Kidney (tissue), 14 donors: ENCODE data around the gene MAML2. TPM values are rescaled to one million over a fixed set of nuclear protein-coding genes. Genes with fewer than 3 reads are reported as not detected.

Source experiments
- DNase-seq, 5 donors: peaks; one replicate each; pipeline ENCODE4 v3.0.0-alpha.2; 2013 to 2020
- FAIRE-seq: peaks from 2 replicates; lab custom pipeline; 2012; peaks lifted over from hg19 to GRCh38; lab: Jason Lieb, UNC
- H3K27ac ChIP-seq, 2 donors: one replicate each; pipeline ENCODE4 v1.7.0; 2013; ENCODE audit warnings: low read depth in 2 of 2, low read length in 2 of 2, inconsistent platforms in 1 of 2
- H3K27me3 ChIP-seq: one replicate; pipeline ENCODE4 v1.7.1; 2013; ENCODE audit warnings: low read length, inconsistent platforms; ENCODE audit not compliant: control insufficient read depth, insufficient read depth
- H3K36me3 ChIP-seq, 3 donors: one replicate each; pipeline versions ENCODE4 v1.7.0 to v1.7.1; 2013; ENCODE audit warnings: low read length in 3 of 3, control low read depth in 1 of 3, inconsistent platforms in 1 of 3; ENCODE audit not compliant: insufficient read depth in 3 of 3, control insufficient read depth in 2 of 3
- H3K4me1 ChIP-seq, 3 donors: one replicate each; pipeline versions ENCODE4 v1.7.0 to v1.7.1; 2013; ENCODE audit warnings: low read length in 3 of 3, inconsistent platforms in 1 of 3, low read depth in 1 of 3; ENCODE audit not compliant: control insufficient read depth in 2 of 3, insufficient read depth in 2 of 3
- H3K4me3 ChIP-seq, 3 donors: one replicate each; pipeline versions ENCODE4 v1.7.0 to v1.8.1; 2013; ENCODE audit warnings: low read length in 3 of 3, control low read depth in 1 of 3, inconsistent platforms in 1 of 3
- H3K9ac ChIP-seq, 3 donors: one replicate each; pipeline versions ENCODE4 v1.7.0 to v1.7.1; 2013; ENCODE audit warnings: low read length in 3 of 3, control low read depth in 1 of 3, inconsistent platforms in 1 of 3
- H3K9me3 ChIP-seq, 3 donors: one replicate each; pipeline versions ENCODE4 v1.7.0 to v1.7.1; 2013; ENCODE audit warnings: low read length in 3 of 3, control low read depth in 1 of 3, inconsistent platforms in 1 of 3; ENCODE audit not compliant: control insufficient read depth in 2 of 3, insufficient read depth in 1 of 3
- CTCF ChIP-seq: IDR thresholded peaks from 3 replicates; pipeline ENCODE4 v1.5.1; 2012; ENCODE audit warnings: mild to moderate bottlenecking, moderate library complexity, borderline replicate concordance; ENCODE audit not compliant: insufficient read depth; ENCODE audit errors: extremely low read depth
- intact Hi-C: fragments of 100-400 bp; cut with DNase I; formaldehyde crosslinking; loops from one replicate; pipeline ENCODE4 v1.11.1; 2022
- polyA plus RNA-seq: library from polyadenylated mRNA; stranded (reverse); fragments of 350-450 nt; fragmentation: Illumina TruSeq; extraction: RNeasy Lipid Tissue Mini Kit (QIAGEN cat#74804); gene quantifications from one replicate; pipeline ENCODE4 v1.2.3, GENCODE V29; 2014; ENCODE audit warnings: low read depth, low replicate concordance; ENCODE audit not compliant: insufficient read depth
- total RNA-seq: library from RNA; stranded (reverse); fragmentation: NEBNext Ultra II Directional; extraction: Animal tissue kit (Norgen Biotek cat#: 25700); gene quantifications from one replicate; pipeline ENCODE4 v1.2.1, GENCODE V29; 2021
- donor health status: control.
- donor health status: control.
- donor health status: control.
- donor health status: control.
- donor health status: control.
- donor health status: DM: yes; HTN: yes; CAD: no.
- donor health status: Normal renal cell carcinoma (clear cell type).

Gene MAML2
- total and polyA plus RNA-seq, 2 donors from 2014 or later: 4.9 to 32.3 TPM

GRCh38 chr11:96301818-96302217, 41.2 kb downstream of the MAML2 start:
- no peak overlapping the region for H3K9ac ChIP-seq
- intact Hi-C loops: no loop called here
- peaks cover 0 to 2% (median 2%) of the 10 kb centered on the region in 3 donors for H3K36me3 ChIP-seq
- no peak overlapping the region for H3K4me3 ChIP-seq
- no peak for TF ChIP-seq CTCF
- H3K27ac ChIP-seq: no peak overlapping the region
- FAIRE-seq (no peak), DNase-seq (no peak)
- H3K9me3 ChIP-seq: no peaks in the 10 kb centered on the region
- no peaks in the 10 kb centered on the region for H3K27me3 ChIP-seq
- H3K4me1 ChIP-seq: peaks cover 7 to 39% (median 18%) of the 10 kb centered on the region in 3 donors

GRCh38 chr11:96299155-96299888, 43.7 kb downstream of the MAML2 start:
- no peaks in the 10 kb centered on the region for H3K27me3 ChIP-seq
- intact Hi-C loops: no loop called here
- peak overlapping the region; percentile 30 to 73 for H3K27ac ChIP-seq
- H3K36me3 ChIP-seq: peaks cover 0 to 2% (median 2%) of the 10 kb centered on the region in 3 donors
- H3K4me3 ChIP-seq: no peak overlapping the region
- H3K9me3 ChIP-seq: no peaks in the 10 kb centered on the region
- FAIRE-seq (no peak), DNase-seq (no peak)
- TF ChIP-seq CTCF: no peak
- H3K9ac ChIP-seq: peak overlapping the region in 2 of 3 donors; percentile 2 to 51
- H3K4me1 ChIP-seq: peaks cover 10 to 38% (median 19%) of the 10 kb centered on the region in 3 donors

DNA sequence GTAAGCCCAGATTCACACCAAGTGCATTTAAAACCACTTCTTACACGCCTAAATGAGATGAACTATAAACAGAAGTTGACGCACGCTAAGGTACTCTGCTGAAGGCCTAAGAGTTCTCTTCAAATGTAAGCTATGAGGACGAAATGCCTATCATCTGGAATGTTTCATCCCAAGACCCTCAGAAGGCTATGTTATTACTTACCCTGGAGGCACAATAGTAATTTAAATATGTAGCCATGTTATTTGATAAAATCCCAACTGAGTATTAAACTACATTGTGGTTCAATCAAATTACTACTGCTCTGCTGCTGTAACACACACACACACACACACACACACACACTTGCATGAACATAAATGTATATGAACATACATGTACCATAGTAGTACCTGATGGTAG, 47.6 kb downstream of the MAML2 start:
- no peaks in the 10 kb centered on the region for H3K27me3 ChIP-seq
- no peak for TF ChIP-seq CTCF
- H3K9me3 ChIP-seq: no peaks in the 10 kb centered on the region
- H3K36me3 ChIP-seq: peaks cover 0 to 2% (median 2%) of the 10 kb centered on the region in 3 donors
- no peak overlapping the region for H3K4me3 ChIP-seq
- DNase-seq: no peak
- no peak for FAIRE-seq
- intact Hi-C loops: no loop called here
- peaks cover 18 to 49% (median 21%) of the 10 kb centered on the region in 3 donors for H3K4me1 ChIP-seq
- peak overlapping the region in 1 of 3 donors; percentile 43 for H3K9ac ChIP-seq
- H3K27ac ChIP-seq: peak overlapping the region; percentile 87 to 91
